ENCODE data around the gene NPHP4.

- TF ChIP-seq CTCF (IDR thresholded peaks at IDR 0.05), result no peak
- TF ChIP-seq POLR2A (IDR thresholded peaks at IDR 0.05), result no peak
Measured at GRCh38 chr1:5909576-5910275, 82.5 kb downstream of the NPHP4 start.

Data from right lobe of liver (tissue), 4 donors.